Activated T-helper 9 cell treated with anti-CD3 and anti-CD28 coated beads, Interleukin-2, amount 50 U/mL, for 16 hours (primary cell): ENCODE data around the gene RPL13.

Experiments used
- DNase-seq: peaks from one replicate; pipeline ENCODE4 v3.0.0-alpha.2; 2020; ENCODE audit warnings: low read depth

Gene RPL13

DNA sequence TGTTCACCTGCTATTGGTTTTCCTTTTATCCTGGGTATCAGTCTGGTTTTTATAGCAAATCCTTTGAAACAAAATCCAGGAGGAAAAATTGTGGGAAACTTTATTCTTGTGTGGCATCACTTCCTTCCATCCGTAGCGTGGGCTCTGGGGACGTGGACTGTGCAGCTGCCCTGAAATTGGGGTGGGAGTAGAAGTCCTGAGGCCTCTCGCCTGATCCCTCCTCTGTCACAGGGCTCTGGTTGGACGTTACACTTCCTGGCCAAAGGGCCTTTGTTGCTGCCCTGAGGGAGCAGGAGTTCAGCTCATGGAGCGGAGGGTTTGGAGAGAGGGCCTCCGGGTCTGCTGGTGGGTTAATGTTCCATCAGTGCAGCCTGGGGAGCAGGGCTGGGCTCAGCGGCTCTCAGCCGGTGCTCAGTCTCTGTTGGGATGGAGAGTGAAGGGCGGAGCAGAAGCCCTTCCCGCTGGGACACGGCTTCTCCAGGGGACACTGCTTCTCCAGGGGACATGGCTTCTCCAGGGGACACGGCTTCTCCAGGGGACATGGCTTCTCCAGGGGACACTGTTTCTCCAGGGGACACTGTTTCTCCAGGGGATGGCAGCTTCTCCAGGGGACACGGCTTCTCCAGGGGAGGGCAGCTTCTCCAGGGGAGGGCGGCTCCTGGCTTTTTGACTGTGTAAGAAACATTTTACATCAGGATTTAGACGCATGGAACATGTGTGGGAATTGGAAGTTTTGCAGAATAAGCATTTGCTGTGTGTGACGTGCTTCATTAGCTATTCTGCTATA, 15.2 kb upstream of the RPL13 start:
- no peak for DNase-seq

DNA sequence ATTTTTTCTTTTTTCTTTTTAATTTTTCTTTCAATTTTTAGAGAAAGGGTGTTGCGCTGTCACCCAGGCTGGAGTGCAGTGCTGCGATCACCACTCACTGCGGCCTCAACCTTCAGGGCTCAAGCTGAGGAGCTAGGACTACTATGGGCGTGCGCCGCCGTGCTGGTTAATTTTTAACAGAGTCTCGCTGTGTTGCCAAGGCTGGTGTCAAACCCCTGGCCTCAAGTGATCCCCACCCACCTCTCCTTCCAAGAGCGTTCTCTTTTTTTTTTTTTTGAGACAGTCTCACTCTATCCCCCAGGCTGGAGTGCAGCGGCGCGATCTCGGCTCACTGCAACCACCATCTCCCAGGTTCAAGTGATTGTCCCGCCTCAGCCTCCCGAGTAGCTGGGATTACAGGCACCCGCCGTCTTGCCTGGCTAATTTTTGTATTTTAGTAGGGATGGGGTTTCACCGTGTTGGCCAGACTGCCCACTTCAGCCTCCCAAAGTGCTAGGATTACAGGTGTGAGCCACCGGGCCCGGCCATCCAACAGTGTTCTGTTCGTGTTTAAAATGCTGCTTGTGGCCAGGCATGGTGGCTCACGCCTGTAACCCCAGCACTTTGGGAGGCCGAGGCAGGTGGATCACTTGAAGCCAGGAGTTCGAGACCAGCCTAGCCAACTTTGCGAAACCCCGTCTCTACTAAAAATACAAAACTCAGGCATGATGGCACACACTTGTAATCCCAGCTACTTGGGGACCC, 14.5 kb upstream of the RPL13 start:
- no peak for DNase-seq

DNA sequence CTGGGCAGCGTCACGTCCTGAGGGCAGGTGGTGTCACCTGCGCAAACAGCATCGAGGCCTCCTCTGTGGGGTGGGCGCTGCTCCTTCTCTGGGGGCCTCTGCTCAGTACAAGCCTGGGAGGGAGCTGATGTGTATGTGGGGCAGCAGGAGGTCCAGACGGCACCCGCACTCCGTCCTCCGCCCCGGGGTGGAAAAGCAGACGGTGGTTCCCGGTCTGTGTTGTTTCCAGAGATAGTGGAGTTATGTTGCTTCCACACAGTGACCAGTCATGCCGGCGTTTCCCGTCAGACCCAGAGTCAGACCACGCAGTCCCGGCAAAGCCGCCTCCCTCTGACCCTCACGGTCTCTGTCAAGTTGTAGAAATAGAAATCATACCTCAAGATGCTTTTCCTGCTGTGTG, 13.7 kb upstream of the RPL13 start:
- DNase-seq = no peak

DNA sequence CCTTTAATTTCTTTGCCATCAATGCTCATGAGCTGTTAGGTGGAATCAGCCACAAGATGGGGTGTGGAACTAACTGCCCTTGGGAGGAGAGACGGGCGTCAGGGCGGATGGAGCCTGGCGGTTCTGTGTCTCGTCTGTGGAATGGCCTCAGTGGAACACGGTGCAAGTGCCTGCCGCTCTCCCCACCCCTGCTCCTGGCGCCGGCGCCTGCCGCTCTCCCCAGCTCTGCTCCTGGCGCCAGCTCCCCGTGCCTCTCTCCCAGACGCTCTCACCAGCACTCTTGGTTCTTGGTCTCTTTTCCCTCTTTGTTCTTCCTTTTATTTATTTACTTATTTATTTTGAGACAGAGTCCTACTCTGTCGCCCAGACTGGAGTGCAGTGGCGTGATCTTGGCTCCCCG, 13.2 kb upstream of the RPL13 start:
- DNase-seq = no peak

DNA sequence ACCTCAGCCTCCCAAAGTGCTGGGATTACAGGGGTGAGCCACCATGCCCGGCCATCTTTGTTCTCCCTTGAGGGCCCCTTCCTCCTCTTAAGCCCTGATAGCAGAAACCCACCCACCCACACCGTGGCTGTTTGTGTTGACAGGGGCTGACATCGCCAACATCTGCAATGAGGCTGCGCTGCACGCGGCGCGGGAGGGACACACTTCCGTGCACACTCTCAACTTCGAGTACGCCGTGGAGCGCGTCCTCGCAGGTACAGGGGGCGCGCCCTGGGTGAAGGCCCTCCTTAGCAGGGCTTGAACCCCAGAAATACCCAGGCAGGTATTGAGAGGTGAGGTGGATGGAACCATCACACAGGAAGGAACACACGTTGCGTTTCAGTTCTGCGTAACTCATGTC, 12.6 kb upstream of the RPL13 start:
- no peak for DNase-seq

DNA sequence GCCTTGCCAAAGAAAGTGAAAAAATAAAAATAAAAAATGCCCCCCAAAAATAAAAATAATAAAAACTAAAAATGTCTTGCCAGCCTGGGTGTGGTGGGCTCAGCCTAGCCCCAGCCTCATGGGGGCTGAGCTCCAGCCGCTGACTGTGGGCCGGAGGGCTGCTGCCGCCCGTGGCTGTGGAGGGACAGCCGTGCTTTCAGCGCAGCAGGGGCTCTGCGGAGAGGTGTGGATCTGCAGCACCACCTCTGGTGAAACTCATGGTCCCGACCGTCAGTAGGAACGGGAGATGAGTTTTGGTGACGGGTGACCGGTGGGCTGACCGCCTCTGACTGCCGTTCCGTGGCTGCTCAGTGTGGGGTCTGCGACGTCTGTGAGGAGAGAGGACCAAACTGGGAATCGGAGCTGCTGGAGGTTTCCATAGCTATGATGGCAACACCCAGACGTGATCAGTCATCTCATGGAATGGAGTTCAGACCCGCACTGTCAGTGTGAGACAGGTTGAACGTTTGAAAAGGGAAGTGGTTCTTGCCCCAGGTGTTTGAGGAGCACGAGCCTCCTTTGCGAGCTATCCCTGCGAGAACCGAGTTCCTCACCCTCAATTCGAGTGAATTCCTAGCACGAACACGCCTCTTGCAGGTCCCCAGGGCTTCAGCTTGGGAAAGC, 12.0 kb upstream of the RPL13 start:
- no peak for DNase-seq

DNA sequence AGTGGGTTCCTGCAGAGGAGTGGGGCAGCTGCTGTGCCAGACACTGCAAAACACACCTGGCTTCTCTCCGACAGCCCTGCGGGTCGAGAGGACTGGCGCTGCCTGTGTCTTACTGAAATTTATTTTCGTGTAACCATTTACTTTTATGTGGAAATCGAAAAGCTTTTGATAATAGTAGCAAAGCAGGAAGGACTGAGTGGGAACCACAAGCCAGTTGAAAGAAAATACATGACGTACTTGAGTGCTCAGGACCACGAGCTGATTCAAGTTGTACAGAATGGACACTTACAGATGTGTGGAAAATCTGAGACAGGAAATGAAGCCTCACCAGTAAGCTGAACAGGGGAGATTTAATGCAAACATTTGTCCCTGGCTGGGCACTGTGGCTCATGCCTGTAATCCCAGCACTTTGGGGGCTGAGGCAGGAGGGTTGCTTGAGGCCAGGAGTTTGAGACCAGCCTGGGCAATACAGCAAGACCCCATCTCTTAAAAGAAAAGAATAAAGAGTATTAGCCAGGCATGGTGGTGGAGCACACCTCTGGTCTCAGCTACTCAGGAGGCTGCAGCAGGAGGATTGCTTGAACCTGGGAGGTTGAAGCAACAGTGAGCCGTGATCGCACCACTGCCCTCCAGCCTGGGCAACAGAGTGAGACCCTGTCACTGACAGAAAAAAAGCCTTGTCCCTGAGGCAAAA, 11.3 kb upstream of the RPL13 start:
- no peak for DNase-seq

DNA sequence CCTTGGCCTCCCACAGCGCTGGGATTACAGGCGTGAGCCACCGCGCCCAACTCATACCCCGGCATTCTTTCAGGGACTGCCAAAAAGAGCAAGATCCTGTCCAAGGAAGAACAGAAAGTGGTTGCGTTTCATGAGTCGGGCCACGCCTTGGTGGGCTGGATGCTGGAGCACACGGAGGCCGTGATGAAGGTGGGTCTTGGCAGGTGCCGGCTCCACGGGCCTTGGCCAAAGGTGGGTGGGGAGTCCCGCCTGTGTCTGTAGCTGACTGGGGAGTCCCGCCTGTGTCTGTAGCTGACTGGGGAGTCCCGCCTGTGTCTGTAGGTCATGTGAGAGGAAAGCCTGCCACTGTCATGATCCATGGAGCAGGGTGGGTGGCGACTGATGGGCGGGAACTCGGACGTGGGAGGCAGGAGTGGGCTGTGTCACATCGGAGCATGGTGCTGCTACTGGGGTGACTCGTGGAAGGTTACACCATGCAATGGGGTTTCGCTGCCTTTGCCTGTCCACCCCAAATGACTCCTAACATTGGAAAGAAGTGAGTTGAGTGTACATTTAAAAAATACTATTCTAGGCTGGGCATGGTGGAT, 10.0 kb upstream of the RPL13 start:
- DNase-seq = no peak

DNA sequence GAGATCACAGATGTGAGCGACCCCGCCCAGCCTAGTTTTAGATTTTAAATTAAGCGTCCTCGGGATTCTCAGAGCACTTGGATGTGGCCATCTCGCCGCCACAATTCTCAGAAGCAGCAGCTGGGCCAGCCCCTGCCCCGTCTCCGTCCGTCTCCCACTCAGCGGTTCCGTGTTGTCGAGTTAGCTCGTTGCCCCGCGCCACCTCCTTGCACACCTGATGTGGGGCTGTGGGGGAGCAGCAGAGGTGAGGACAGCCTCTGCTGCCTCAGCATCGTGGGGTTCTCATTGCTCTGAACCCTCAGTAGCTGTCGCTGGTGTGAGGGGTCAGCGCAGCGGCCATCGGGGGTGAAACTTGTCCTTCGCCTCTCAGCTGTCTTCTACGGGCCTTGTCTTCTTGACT, 8.2 kb upstream of the RPL13 start:
- DNase-seq = no peak

DNA sequence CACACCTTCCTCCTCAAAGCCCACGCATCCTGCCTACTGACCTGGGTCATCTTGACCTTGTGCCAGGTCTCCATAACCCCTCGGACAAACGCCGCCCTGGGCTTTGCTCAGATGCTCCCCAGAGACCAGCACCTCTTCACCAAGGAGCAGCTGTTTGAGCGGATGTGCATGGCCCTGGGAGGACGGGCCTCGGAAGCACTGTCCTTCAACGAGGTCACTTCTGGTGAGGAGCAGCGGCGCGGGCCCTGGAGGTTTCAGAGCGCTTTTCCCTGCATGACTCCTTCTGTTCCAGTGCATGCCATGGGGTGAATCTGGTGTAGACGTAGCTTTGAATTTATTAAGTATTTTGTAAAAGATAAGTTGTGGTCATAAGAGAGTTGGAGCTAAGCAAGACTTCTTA, 7.6 kb upstream of the RPL13 start:
- DNase-seq = no peak

DNA sequence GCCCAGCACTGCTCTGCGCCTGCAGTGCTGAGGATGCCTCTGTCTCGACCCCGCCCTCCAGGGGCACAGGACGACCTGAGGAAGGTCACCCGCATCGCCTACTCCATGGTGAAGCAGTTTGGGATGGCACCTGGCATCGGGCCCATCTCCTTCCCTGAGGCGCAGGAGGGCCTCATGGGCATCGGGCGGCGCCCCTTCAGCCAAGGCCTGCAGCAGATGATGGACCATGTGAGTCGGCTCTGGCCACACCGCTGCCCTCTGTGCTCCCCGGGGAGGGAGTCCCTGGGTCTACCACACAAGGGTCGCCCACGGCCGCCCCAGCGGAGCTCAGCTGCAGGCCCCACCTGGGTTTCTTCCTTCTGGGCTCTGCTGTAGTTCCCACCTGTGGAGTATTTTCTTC, 6.7 kb upstream of the RPL13 start:
- no peak for DNase-seq

DNA sequence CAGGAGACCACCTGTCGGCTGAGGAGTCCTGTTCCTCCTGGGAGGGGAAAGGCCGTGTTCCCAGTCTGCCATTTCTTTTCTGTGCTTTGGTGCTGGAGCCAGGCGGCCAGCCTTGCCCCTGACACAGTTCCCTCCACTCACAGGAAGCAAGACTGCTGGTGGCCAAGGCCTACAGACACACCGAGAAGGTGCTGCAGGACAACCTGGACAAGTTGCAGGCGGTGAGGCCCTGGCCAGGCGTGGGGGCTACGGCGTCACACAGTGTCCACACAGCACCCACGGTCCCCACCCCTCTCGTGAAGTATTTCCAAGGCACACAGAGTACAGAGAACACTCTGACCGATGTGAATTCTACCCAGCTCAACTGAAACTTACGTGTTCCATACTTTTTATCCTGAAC, 6.1 kb upstream of the RPL13 start:
- no peak for DNase-seq

DNA sequence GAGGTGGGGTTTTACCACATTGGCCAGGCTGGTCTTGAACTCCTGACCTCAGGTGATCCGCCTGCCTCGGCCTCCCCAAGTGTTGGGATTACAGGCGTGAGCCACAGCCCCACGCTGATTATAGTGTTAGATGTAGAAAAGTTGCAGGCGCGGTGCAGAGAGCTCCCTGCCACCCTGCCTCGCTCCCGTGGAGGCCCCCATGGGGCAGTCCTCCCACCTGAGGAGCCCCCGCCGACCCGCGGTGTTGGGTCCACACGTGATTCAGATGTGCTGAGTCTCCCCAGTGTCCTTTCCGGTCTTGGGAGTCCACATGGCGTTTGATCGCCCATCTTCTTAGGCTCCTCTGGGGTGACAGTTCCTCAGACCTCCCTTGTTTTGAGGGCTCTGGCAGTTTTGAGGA, 5.2 kb upstream of the RPL13 start:
- no peak for DNase-seq

DNA sequence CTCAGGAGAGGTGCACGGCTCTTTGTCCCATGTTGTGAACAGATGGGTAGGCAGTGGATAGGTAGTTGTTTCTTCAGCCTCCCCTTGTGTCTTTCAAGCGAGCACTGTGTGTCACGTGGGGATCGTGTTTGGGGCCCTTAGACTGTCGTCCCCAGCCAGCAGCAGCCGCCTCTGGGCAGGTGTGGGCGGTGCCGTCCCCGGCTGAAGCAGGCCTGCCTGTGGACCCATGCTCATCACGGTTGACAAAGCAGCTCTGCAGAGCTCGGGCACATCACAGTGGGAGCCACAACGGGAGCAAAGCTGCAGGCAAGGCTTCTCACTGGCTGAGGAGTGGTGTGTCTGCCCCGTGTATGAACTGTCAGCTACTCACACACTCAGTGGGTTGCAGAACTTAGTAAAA, 4.7 kb upstream of the RPL13 start:
- DNase-seq = no peak

DNA sequence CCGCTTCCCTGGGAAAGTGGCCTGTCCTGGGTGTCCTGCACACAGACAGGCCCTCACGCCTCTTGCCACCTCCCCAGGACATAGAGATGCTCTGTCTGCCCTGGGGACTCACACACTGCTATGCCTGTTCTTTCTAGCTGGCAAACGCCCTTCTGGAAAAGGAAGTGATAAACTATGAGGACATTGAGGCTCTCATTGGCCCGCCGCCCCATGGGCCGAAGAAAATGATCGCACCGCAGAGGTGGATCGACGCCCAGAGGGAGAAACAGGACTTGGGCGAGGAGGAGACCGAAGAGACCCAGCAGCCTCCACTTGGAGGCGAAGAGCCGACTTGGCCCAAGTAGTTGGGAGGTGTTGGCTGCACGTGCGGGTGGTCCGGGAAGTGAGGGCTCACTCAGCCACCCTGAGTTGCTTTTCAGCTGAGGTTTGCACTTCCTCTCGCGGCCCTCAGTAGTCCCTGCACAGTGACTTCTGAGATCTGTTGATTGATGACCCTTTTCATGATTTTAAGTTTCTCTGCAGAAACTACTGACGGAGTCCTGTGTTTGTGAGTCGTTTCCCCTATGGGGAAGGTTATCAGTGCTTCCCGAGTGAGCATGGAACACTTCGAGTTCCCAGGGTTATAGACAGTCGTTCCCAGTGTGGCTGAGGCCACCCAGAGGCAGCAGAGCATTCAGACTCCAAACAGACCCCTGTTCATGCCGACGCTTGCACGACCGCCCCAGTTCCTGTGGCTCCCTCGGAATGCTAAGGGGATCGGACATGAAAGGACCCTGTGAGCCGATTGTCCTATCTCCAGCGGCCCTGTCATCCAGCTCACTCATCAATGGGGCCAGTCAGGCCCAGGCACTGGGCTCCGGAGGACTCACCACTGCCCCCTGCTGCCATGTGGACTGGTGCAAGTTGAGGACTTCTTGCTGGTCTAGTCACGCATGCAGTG, 3.5 kb upstream of the RPL13 start:
- DNase-seq = peak; percentile 70

DNA sequence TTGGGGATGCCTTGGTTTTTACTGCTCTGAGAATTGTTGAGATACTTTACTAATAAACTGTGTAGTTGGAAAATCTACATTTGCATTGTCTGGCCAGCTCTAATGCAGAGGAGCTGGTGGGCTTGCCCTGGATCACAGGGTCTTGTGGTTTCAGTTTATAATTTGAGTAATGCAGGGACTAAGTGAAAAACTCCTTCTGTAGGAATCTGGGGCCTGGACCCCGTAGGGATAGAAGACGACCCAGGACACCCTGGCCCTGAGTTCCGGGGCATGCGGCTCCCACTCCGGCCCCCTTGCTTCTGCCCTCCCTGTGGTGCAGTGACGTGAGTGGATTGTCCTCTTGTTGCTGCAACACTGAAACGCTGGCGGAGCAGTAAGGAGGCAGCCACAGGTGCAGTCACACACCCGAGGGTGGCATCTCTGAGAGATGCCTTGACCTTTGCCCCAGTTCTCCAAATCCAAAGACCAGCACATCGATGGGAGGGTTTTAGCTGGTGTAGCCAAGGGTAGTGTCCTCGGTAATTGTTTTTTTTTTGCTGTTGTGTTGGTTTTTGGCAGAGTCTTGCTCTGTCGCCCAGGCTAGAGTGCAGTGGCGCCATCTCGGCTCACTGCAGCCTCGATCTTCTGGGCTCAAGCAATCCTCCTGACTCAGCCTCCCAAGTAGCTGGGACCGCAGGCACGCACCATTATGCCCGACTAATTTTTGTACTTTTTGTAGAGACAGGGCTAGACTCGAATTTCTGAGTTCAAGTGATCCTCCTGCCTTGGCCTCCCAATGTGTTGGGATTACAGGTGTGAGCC, 2.6 kb upstream of the RPL13 start:
- DNase-seq = no peak

DNA sequence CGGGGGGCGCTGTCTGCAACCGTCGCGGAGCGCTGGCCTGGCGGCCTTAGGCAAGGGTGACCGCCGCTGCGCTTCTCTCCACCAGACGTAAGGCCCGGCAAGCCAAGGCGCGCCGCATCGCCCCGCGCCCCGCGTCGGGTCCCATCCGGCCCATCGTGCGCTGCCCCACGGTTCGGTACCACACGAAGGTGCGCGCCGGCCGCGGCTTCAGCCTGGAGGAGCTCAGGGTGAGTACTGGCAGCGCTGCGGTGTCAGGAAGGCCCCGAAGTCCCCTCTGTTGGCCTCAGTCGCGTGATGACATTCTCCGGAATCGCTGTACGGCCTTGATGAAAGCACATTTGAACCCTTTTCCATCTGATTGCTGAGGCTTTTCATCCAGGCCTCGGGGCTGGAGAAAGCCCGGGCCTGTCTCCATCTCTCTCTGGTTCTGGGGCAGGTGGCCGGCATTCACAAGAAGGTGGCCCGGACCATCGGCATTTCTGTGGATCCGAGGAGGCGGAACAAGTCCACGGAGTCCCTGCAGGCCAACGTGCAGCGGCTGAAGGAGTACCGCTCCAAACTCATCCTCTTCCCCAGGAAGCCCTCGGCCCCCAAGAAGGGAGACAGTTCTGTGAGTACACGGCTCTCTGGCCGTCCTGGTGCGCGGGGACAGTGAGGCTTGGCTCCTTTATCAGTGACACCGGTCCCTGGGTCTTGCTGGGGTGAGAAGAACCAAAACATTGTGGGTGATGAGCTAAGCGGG, 831 bp downstream of the RPL13 start:
- no peak for DNase-seq

DNA sequence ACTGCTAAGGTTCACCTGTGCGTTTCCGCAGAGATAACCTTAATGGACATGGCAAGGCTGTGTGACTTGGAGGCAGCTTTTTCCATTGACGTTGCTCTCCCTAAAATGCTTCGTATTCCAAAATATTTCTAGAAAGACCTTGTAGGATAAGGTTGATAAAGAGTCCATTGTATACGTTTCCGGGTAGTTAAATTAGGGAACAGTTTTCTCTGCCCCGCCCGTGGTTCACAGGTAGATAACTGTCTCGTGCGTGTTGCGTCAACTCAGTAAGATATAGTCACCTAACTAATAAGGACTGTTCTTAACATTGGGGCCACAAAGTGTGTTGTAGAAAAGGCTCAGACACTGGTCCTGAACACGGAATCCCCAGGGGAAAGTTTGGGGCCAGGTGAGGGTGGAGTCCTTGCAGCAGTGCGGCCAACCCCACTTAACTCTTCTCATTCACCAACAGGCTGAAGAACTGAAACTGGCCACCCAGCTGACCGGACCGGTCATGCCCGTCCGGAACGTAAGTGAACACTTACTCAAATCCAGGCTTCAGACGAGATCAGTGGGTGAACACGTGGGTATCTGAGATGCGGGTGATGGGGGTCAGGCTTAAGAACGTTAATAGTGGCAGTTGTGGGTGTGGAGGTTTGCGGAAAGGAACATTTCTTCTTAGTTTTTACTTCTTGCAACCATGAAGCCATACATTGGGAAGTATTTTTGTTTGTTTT, 1.6 kb downstream of the RPL13 start:
- no peak for DNase-seq

DNA sequence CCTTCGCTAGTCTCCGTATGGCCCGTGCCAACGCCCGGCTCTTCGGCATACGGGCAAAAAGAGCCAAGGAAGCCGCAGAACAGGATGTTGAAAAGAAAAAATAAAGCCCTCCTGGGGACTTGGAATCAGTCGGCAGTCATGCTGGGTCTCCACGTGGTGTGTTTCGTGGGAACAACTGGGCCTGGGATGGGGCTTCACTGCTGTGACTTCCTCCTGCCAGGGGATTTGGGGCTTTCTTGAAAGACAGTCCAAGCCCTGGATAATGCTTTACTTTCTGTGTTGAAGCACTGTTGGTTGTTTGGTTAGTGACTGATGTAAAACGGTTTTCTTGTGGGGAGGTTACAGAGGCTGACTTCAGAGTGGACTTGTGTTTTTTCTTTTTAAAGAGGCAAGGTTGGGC, 2.5 kb downstream of the RPL13 start:
- no peak for DNase-seq
